H1 (cell line): Measurements from ENCODE around the gene CABP1. TPM values are rescaled to one million over a fixed set of nuclear protein-coding genes. Genes with fewer than 3 reads are reported as not detected.

Experiments used
- CTCF ChIA-PET: fragments of 300-600 bp; sonication (Branson Sonifier 250); formaldehyde crosslinking; loops from one replicate; lab custom pipeline; 2021; ENCODE audit not compliant: partially characterized antibody; lab: Charles Lee
- POLR2A ChIA-PET: fragments of 300-600 bp; sonication (Branson Sonifier 250); formaldehyde crosslinking; loops from one replicate; lab custom pipeline; 2021; ENCODE audit warnings: inconsistent platforms; ENCODE audit not compliant: partially characterized antibody; lab: Charles Lee
- DNase-seq, 2 experiments: peaks; one replicate each; pipeline versions ENCODE4 v3.0.0 to v3.0.0-alpha.2; 2010 to 2022; ENCODE audit warnings: low spot score in 2 of 2, low read depth in 1 of 2, mixed read lengths in 1 of 2
- FAIRE-seq: peaks from 2 replicates; lab custom pipeline; 2011; peaks lifted over from hg19 to GRCh38; lab: Jason Lieb, UNC
- H2AFZ ChIP-seq: 2 replicates; pipeline ENCODE4 v1.8.1; 2012; ENCODE audit warnings: low read length, inconsistent platforms
- H2AK5ac ChIP-seq: 2 replicates; pipeline ENCODE4 v1.6.1; 2013; ENCODE audit warnings: low read depth, low read length
- H2BK120ac ChIP-seq: replicated peaks from 2 replicates; pipeline ENCODE3; 2013; ENCODE audit warnings: low read depth, low read length, inconsistent platforms
- H2BK12ac ChIP-seq: 2 replicates; pipeline ENCODE4 v1.6.1; 2013; ENCODE audit warnings: low read depth, low read length
- H2BK15ac ChIP-seq: 2 replicates; pipeline ENCODE4 v1.6.1; 2013; ENCODE audit warnings: low read length
- H2BK20ac ChIP-seq: 2 replicates; pipeline ENCODE4 v1.6.1; 2013; ENCODE audit warnings: low read length
- H2BK5ac ChIP-seq: 2 replicates; pipeline ENCODE4 v1.6.1; 2013; ENCODE audit warnings: low read depth, low read length
- H3K14ac ChIP-seq: 2 replicates; pipeline ENCODE4 v1.6.1; 2013; ENCODE audit warnings: inconsistent platforms; ENCODE audit not compliant: insufficient read length
- H3K18ac ChIP-seq: 2 replicates; pipeline ENCODE4 v1.6.1; 2013; ENCODE audit warnings: low read length; ENCODE audit errors: extremely low read depth
- H3K23ac ChIP-seq: 2 replicates; pipeline ENCODE4 v1.6.1; 2013; ENCODE audit warnings: inconsistent platforms; ENCODE audit not compliant: insufficient read length
- H3K23me2 ChIP-seq: 2 replicates; pipeline ENCODE4 v1.6.1; 2013; ENCODE audit warnings: low read depth, low read length
- H3K27ac ChIP-seq: 2 replicates; pipeline ENCODE4 v1.6.1; 2011; ENCODE audit warnings: low read depth, low read length, inconsistent platforms
- H3K27me3 ChIP-seq, 4 experiments: replicated peaks in 1 of 4; 1 replicate in 1 of 4; 2 replicates in 3 of 4; pipeline versions ENCODE4 v1.6.1 to v1.8.1; 2011 to 2013; ENCODE audit warnings: low read length in 3 of 4, mild to moderate bottlenecking in 3 of 4, inconsistent platforms in 2 of 4, mixed read lengths in 2 of 4, moderate library complexity in 1 of 4; ENCODE audit not compliant: control insufficient read depth in 3 of 4, insufficient read depth in 3 of 4; ENCODE audit errors: extremely low read depth in 1 of 4
- H3K36me3 ChIP-seq, 4 experiments: 2 replicates each; pipeline versions ENCODE4 v1.6.1 to v1.8.1; 2011 to 2013; ENCODE audit warnings: mild to moderate bottlenecking in 4 of 4, low read length in 3 of 4, moderate library complexity in 2 of 4, control low read depth in 1 of 4, inconsistent platforms in 1 of 4; ENCODE audit not compliant: insufficient read depth in 4 of 4, control insufficient read depth in 2 of 4
- H3K4ac ChIP-seq: replicated peaks from 2 replicates; pipeline ENCODE3; 2013; ENCODE audit warnings: low read length, low read depth, mixed read lengths, inconsistent platforms; ENCODE audit not compliant: insufficient read length
- H3K4me1 ChIP-seq, 4 experiments: replicated peaks in 1 of 4; 1 replicate in 1 of 4; 2 replicates in 3 of 4; pipeline versions ENCODE4 v1.6.1 to v1.8.1; 2011 to 2013; ENCODE audit warnings: low read length in 3 of 4, inconsistent platforms in 2 of 4, mixed read lengths in 1 of 4; ENCODE audit not compliant: insufficient read depth in 4 of 4, control insufficient read depth in 3 of 4
- H3K4me2 ChIP-seq, 2 experiments: 2 replicates each; pipeline versions ENCODE4 v1.6.1 to v1.8.1; 2011 to 2013; ENCODE audit warnings: low read depth in 2 of 2, low read length in 2 of 2, control low read depth in 1 of 2, inconsistent platforms in 1 of 2, mild to moderate bottlenecking in 1 of 2; ENCODE audit not compliant: insufficient read depth in 1 of 2
- H3K4me3 ChIP-seq, 4 experiments: fragments of 200-600, 300-600 bp in 1 of 4; sonication (generic), shearing (Covaris generic), sonication (Bioruptor Twin) in 1 of 4; 2 replicates each; pipeline versions ENCODE4 v1.5.1 to v1.8.1; 2011 to 2016; ENCODE audit warnings: low read length in 4 of 4, low read depth in 3 of 4, control low read depth in 2 of 4, inconsistent platforms in 2 of 4, mild to moderate bottlenecking in 2 of 4, mixed read lengths in 1 of 4, moderate library complexity in 1 of 4; ENCODE audit not compliant: insufficient read depth in 2 of 4; ENCODE audit errors: extremely low read depth in 1 of 4
- H3K56ac ChIP-seq: replicated peaks from 2 replicates; pipeline ENCODE3; 2013; ENCODE audit warnings: low read depth, mild to moderate bottlenecking, mixed read lengths, low read length, inconsistent platforms; ENCODE audit not compliant: insufficient read length
- H3K79me1 ChIP-seq: 2 replicates; pipeline ENCODE4 v1.6.1; 2013; ENCODE audit warnings: low read depth, low read length, control low read depth
- H3K79me2 ChIP-seq, 2 experiments: 2 replicates each; pipeline versions ENCODE4 v1.6.1 to v1.8.1; 2012 to 2013; ENCODE audit warnings: low read length in 2 of 2, mild to moderate bottlenecking in 2 of 2, inconsistent platforms in 1 of 2; ENCODE audit not compliant: insufficient read depth in 2 of 2, control insufficient read depth in 1 of 2
- H3K9ac ChIP-seq, 4 experiments: replicated peaks in 1 of 4; 1 replicate in 1 of 4; 2 replicates in 3 of 4; pipeline versions ENCODE4 v1.6.1 to v1.8.1; 2011 to 2013; ENCODE audit warnings: low read depth in 3 of 4, low read length in 3 of 4, control low read depth in 2 of 4, mild to moderate bottlenecking in 2 of 4, moderate library complexity in 2 of 4, inconsistent platforms in 1 of 4; ENCODE audit errors: extremely low read depth in 1 of 4
- H3K9me3 ChIP-seq, 2 experiments: 2 replicates each; pipeline versions ENCODE4 v1.6.1 to v1.8.1; 2012 to 2013; ENCODE audit warnings: mild to moderate bottlenecking in 2 of 2, moderate library complexity in 2 of 2, control low read depth in 1 of 2, inconsistent platforms in 1 of 2, low read depth in 1 of 2, low read length in 1 of 2, mixed read lengths in 1 of 2; ENCODE audit not compliant: insufficient read depth in 2 of 2
- H4K20me1 ChIP-seq, 2 experiments: replicated peaks in 1 of 2; 2 replicates each; pipeline versions ENCODE3 to v1.8.1; 2011 to 2013; ENCODE audit warnings: inconsistent platforms in 2 of 2, low read length in 2 of 2, mild to moderate bottlenecking in 1 of 2; ENCODE audit not compliant: insufficient read depth in 2 of 2, control insufficient read depth in 1 of 2
- H4K5ac ChIP-seq: 2 replicates; pipeline ENCODE4 v1.6.1; 2013; ENCODE audit warnings: low read length, low read depth, mixed read lengths, inconsistent platforms; ENCODE audit not compliant: insufficient read length
- H4K8ac ChIP-seq: 2 replicates; pipeline ENCODE4 v1.8.0; 2013; ENCODE audit warnings: mild to moderate bottlenecking, moderate library complexity, low read length, inconsistent platforms; ENCODE audit not compliant: insufficient read depth; ENCODE audit errors: extremely low read depth
- H4K91ac ChIP-seq: replicated peaks from 2 replicates; pipeline ENCODE3; 2013; ENCODE audit warnings: low read length, mixed read lengths, inconsistent platforms; ENCODE audit not compliant: insufficient read length
- BCL11A ChIP-seq, 2 experiments: IDR thresholded peaks; one replicate each; pipeline ENCODE4 v1.6.1; 2011; ENCODE audit warnings: low read depth in 2 of 2, low read length in 2 of 2, mild to moderate bottlenecking in 2 of 2
- CEBPB ChIP-seq: IDR thresholded peaks from 2 replicates; pipeline ENCODE4 v1.6.1; 2012; ENCODE audit warnings: low read depth, low read length
- E2F6 ChIP-seq: IDR thresholded peaks from 2 replicates; pipeline ENCODE4 v1.6.1; 2012; ENCODE audit warnings: inconsistent platforms
- GTF2F1 ChIP-seq: IDR thresholded peaks from 2 replicates; pipeline ENCODE4 v1.6.1; 2012; ENCODE audit warnings: low read depth, low read length, improper control_type of control experiment, borderline replicate concordance
- HDAC6 ChIP-seq: IDR thresholded peaks from one replicate; pipeline ENCODE4 v1.7.1; 2012; ENCODE audit warnings: low read depth, mild to moderate bottlenecking, inconsistent platforms, low read length, moderate library complexity
- JUN ChIP-seq: IDR thresholded peaks from 2 replicates; pipeline ENCODE4 v1.6.1; 2011; ENCODE audit warnings: low read depth, mild to moderate bottlenecking, improper control_type of control experiment, low read length
- KDM1A ChIP-seq: fragments of 200-600, 300-600 bp; sonication (generic); IDR thresholded peaks from 2 replicates; pipeline ENCODE4 v1.7.1; 2016; ENCODE audit warnings: mild to moderate bottlenecking, low read length, borderline replicate concordance
- TBP ChIP-seq: IDR thresholded peaks from 2 replicates; pipeline ENCODE4 v1.6.1; 2011; ENCODE audit warnings: low read depth, low read length, improper control_type of control experiment
- WGBS, 2 experiments: shearing (Covaris generic) in 1 of 2; methylation state at CpG; one replicate each; pipeline versions ENCODE4 v1.1.6 to v1.1.7; 2013 to 2015; ENCODE audit warnings: low lambda C conversion rate in 2 of 2, mixed read lengths in 2 of 2, inconsistent platforms in 1 of 2, low coverage in 1 of 2, missing lambda C conversion rate in 1 of 2; ENCODE audit not compliant: insufficient replicate concordance in 2 of 2, insufficient coverage in 1 of 2, insufficient read length in 1 of 2; ENCODE audit errors: extremely low coverage in 1 of 2, missing lambda C conversion rate in 1 of 2; 5-methylcytosine and 5-hydroxymethylcytosine counted together
- polyA plus RNA-seq, 7 experiments: library from polyadenylated mRNA; depleted of rRNA in 3 of 7; stranded (reverse) in 5 of 7; unstranded in 2 of 7; fragments of >200 nt in 5 of 7; fragments of 200-250 nt in 2 of 7; gene quantifications; 1 replicate in 5 of 7; 2 replicates in 1 of 7; 4 replicates in 1 of 7; pipeline versions ENCODE4 v1.2.1 to v1.2.3, GENCODE V29; 2011 to 2013; ENCODE audit warnings: missing spikeins in 2 of 7, mixed read lengths in 2 of 7
- total RNA-seq: library from RNA; stranded (reverse); fragmentation: NEBNext Ultra II Directional; extraction: Animal tissue kit (Norgen Biotek cat#: 25700); gene quantifications from 2 replicates; pipeline ENCODE4 v1.2.1, GENCODE V29; 2021
- TF ChIP-seq, protein P1 (sequence below): IDR thresholded peaks from 2 replicates; pipeline ENCODE4 v1.6.1; 2012; ENCODE audit warnings: low read length, inconsistent platforms

CABP1 gene
- total and polyA plus RNA-seq, 2 of the 8 experiments (the other 6 are each of a cell fraction or from before 2014, with no cell fraction given): 3.9 to 7.4 TPM

GRCh38 chr12:120618954-120619615 is 21.3 kb upstream of the CABP1 start:
- H3K4me3 ChIP-seq: peak overlapping the region in 1 of 4 experiments; percentile 42; a peak in 1 of 8 replicates
- DNase-seq (no peak), FAIRE-seq (no peak)
- H2BK120ac ChIP-seq: no peak overlapping the region
- H3K4ac ChIP-seq: no peak overlapping the region
- peak overlapping the region; percentile 53; the same call in 1 of the 2 replicates for H2BK12ac ChIP-seq
- no peaks in the 10 kb centered on the region for H3K9me3 ChIP-seq
- CTCF ChIA-PET: interaction anchor here (0.6 to 2.3 kb wide), 8 partner anchors 10 to 544 kb away, joined by 3 to 11 read pairs (median 4); no protein-coding TSS in a partner anchor
- H3K4me2 ChIP-seq: peak overlapping the region; percentile 25 to 47; a peak in 3 of 4 replicates
- no peak overlapping the region for H3K23ac ChIP-seq
- H4K8ac ChIP-seq: no peak overlapping the region
- POLR2A ChIA-PET: interaction anchor here (0.6 to 1.6 kb wide), 4 partner anchors 9 to 252 kb away, joined by 3 to 4 read pairs (median 3); no protein-coding TSS in a partner anchor
- no peak overlapping the region for H2BK15ac ChIP-seq
- 0 out of 2 replicates have a peak overlapping the region, but pooled peaks have one; percentile 4 for H2AK5ac ChIP-seq
- H4K20me1 ChIP-seq: no peaks in the 10 kb centered on the region
- no peak overlapping the region for H3K14ac ChIP-seq
- H3K23me2 ChIP-seq: no peaks in the 10 kb centered on the region
- WGBS, 2 experiments: 49% methylated on average over 7 of the region's 8 CpGs; no CpG with 5 or more reads in 1 of the 2 experiments
- H3K79me1 ChIP-seq: no peaks in the 10 kb centered on the region
- peak overlapping the region; percentile 89 for H2AFZ ChIP-seq
- no peak overlapping the region for H4K91ac ChIP-seq
- peaks cover 0 to 3% (median 0%) of the 10 kb centered on the region in 4 experiments; a peak in 1 of 7 replicates for H3K27me3 ChIP-seq
- H3K4me1 ChIP-seq: peaks cover 0 to 4% (median 4%) of the 10 kb centered on the region in 4 experiments; a peak in 4 of 7 replicates
- no peak overlapping the region for H3K27ac ChIP-seq
- H3K56ac ChIP-seq: no peak overlapping the region
- TF ChIP-seq JUN (no peak), BCL11A (IDR thresholded peaks at IDR 0.05; ENCODE audit: low read depth in 2 of 2, low read length in 2 of 2) (no peak), E2F6 (no peak), CEBPB (no peak), KDM1A (no peak), HDAC6 (no peak), TBP (no peak), GTF2F1 (no peak)
- TF ChIP-seq, protein P1, sequence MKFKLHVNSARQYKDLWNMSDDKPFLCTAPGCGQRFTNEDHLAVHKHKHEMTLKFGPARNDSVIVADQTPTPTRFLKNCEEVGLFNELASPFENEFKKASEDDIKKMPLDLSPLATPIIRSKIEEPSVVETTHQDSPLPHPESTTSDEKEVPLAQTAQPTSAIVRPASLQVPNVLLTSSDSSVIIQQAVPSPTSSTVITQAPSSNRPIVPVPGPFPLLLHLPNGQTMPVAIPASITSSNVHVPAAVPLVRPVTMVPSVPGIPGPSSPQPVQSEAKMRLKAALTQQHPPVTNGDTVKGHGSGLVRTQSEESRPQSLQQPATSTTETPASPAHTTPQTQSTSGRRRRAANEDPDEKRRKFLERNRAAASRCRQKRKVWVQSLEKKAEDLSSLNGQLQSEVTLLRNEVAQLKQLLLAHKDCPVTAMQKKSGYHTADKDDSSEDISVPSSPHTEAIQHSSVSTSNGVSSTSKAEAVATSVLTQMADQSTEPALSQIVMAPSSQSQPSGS: no peak
- H3K9ac ChIP-seq: no peak overlapping the region
- 0 out of 2 replicates have a peak overlapping the region, but pooled peaks have one; percentile 38 for H2BK5ac ChIP-seq
- no peak overlapping the region for H2BK20ac ChIP-seq
- H3K36me3 ChIP-seq: no peaks in the 10 kb centered on the region
- no peak overlapping the region for H3K18ac ChIP-seq
- no peaks in the 10 kb centered on the region for H3K79me2 ChIP-seq
- no peak overlapping the region for H4K5ac ChIP-seq
